ENCODE measurements around the gene IGFBP6.

DNA sequence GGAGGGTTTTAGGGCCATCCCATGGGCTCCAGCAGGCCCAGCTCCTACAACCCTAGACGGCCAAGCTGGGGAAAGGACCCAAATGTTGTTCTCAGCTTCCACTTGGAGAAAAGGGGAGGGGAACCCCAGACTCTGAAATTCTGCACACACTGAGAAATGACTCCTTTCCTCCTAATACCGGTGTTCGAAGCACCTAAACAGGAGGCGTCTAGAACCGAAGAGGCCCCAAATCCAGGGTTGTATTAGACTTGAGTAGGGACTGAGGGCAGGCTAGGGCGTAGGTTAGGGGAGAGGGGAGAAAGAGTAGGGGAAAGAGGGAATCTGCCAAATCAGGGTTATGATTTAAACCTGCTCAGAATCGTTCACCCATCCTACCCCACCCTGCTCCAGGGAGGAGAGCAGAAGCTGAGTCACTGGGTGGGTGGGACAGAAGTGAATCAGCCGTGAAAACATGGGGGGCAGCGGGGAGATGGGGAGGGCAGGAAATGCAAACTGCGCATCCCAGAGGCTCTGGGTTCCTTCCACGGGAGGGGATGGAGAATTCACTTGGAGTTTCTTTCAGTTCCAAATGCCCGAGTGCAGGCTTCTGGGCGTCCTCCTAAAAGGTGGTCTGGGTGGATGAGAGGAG, 1.0 kb downstream of the IGFBP6 start:
- TF ChIP-seq ELF1 (IDR thresholded peaks at IDR 0.05): no peak; the same call in 1 of the 2 replicates
- TF ChIP-seq, protein P1, sequence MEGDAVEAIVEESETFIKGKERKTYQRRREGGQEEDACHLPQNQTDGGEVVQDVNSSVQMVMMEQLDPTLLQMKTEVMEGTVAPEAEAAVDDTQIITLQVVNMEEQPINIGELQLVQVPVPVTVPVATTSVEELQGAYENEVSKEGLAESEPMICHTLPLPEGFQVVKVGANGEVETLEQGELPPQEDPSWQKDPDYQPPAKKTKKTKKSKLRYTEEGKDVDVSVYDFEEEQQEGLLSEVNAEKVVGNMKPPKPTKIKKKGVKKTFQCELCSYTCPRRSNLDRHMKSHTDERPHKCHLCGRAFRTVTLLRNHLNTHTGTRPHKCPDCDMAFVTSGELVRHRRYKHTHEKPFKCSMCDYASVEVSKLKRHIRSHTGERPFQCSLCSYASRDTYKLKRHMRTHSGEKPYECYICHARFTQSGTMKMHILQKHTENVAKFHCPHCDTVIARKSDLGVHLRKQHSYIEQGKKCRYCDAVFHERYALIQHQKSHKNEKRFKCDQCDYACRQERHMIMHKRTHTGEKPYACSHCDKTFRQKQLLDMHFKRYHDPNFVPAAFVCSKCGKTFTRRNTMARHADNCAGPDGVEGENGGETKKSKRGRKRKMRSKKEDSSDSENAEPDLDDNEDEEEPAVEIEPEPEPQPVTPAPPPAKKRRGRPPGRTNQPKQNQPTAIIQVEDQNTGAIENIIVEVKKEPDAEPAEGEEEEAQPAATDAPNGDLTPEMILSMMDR (IDR thresholded peaks at IDR 0.05): no peak

All from SK-N-SH (cell line).